CD14-positive monocyte (primary cell): ENCODE measurements around the gene RBM38. TPM values are rescaled to one million over a fixed set of nuclear protein-coding genes. Genes with fewer than 3 reads are reported as not detected.

Source experiments
- DNase-seq, 3 donors: peaks; one replicate each; pipeline ENCODE4 v3.0.0-alpha.2; 2011 to 2022
- H2AFZ ChIP-seq: 2 replicates; pipeline ENCODE4 v1.6.0; 2012; ENCODE audit warnings: mild to moderate bottlenecking, low read depth, low read length, inconsistent platforms; ENCODE audit not compliant: insufficient read depth, poor library complexity, severe bottlenecking
- H3K27ac ChIP-seq, 2 donors: 1 replicate in 1 of 2; 2 replicates in 1 of 2; pipeline ENCODE4 v1.5.1; 2012 to 2013; ENCODE audit warnings: low read length in 2 of 2, control low read depth in 1 of 2, inconsistent platforms in 1 of 2, low read depth in 1 of 2, mild to moderate bottlenecking in 1 of 2
- H3K27me3 ChIP-seq, 2 donors: one replicate each; pipeline versions ENCODE4 v1.6.0 to v1.6.1; 2011 to 2013; ENCODE audit warnings: low read length in 2 of 2; ENCODE audit not compliant: control insufficient read depth in 2 of 2, insufficient read depth in 2 of 2
- H3K36me3 ChIP-seq, 2 donors: replicated peaks in 1 of 2; 1 replicate in 1 of 2; 2 replicates in 1 of 2; pipeline versions ENCODE4 v1.5.1 to v1.6.1; 2012 to 2013; ENCODE audit warnings: low read length in 2 of 2, control low read depth in 1 of 2, inconsistent platforms in 1 of 2, mild to moderate bottlenecking in 1 of 2; ENCODE audit not compliant: insufficient read depth in 2 of 2, control insufficient read depth in 1 of 2
- H3K4me1 ChIP-seq, 2 donors: 1 replicate in 1 of 2; 2 replicates in 1 of 2; pipeline versions ENCODE4 v1.5.1 to v1.6.1; 2012 to 2013; ENCODE audit warnings: low read length in 2 of 2, control low read depth in 1 of 2, inconsistent platforms in 1 of 2, mild to moderate bottlenecking in 1 of 2, moderate library complexity in 1 of 2; ENCODE audit not compliant: insufficient read depth in 2 of 2, control insufficient read depth in 1 of 2
- H3K4me2 ChIP-seq: replicated peaks from 2 replicates; pipeline ENCODE3; 2012; ENCODE audit warnings: low read length, moderate library complexity, mild to moderate bottlenecking; ENCODE audit not compliant: poor library complexity, severe bottlenecking; ENCODE audit errors: extremely low read depth
- H3K4me3 ChIP-seq, 3 experiments: fragments of 200-600 bp in 1 of 3; sonication (generic) in 1 of 3; replicated peaks in 1 of 3; 1 replicate in 2 of 3; 2 replicates in 1 of 3; pipeline ENCODE4 v1.5.1; 2011 to 2013; ENCODE audit warnings: low read length in 3 of 3, mild to moderate bottlenecking in 3 of 3, control low read depth in 2 of 3, low read depth in 2 of 3, inconsistent platforms in 1 of 3, moderate library complexity in 1 of 3
- H3K79me2 ChIP-seq: 2 replicates; pipeline ENCODE4 v1.6.0; 2012; ENCODE audit warnings: mild to moderate bottlenecking, control low read depth, inconsistent platforms, low read length, moderate library complexity; ENCODE audit not compliant: insufficient read depth
- H3K9ac ChIP-seq: 2 replicates; pipeline ENCODE4 v1.6.0; 2017; ENCODE audit warnings: low read length, mild to moderate bottlenecking; ENCODE audit not compliant: insufficient read depth, poor library complexity, severe bottlenecking
- H3K9me3 ChIP-seq, 2 donors: replicated peaks in 1 of 2; 1 replicate in 1 of 2; 2 replicates in 1 of 2; pipeline versions ENCODE4 v1.5.1 to v1.6.1; 2012 to 2013; ENCODE audit warnings: low read length in 2 of 2, control low read depth in 1 of 2; ENCODE audit not compliant: control insufficient read depth in 1 of 2, insufficient read depth in 1 of 2
- H4K20me1 ChIP-seq: 2 replicates; pipeline ENCODE4 v1.6.0; 2012; ENCODE audit warnings: mild to moderate bottlenecking, low read length, control low read depth, moderate library complexity; ENCODE audit not compliant: insufficient read depth
- H3K27ac Mint-ChIP-seq, 7 donors: one replicate each; pipeline ENCODE4 v1.8.0; 2020; ENCODE audit warnings: mild to moderate bottlenecking in 7 of 7, mixed read lengths in 7 of 7, moderate library complexity in 6 of 7, inconsistent platforms in 2 of 7
- H3K27me3 Mint-ChIP-seq, 3 donors: one replicate each; pipeline ENCODE4 v1.8.0; 2021 to 2022; ENCODE audit warnings: low read depth in 3 of 3, mild to moderate bottlenecking in 3 of 3, mixed read lengths in 3 of 3, moderate library complexity in 3 of 3, inconsistent platforms in 1 of 3
- H3K36me3 Mint-ChIP-seq, 2 donors: one replicate each; pipeline ENCODE4 v1.8.0; 2020; ENCODE audit warnings: mixed read lengths in 2 of 2, inconsistent platforms in 1 of 2, mild to moderate bottlenecking in 1 of 2
- H3K4me1 Mint-ChIP-seq: one replicate; pipeline ENCODE4 v1.8.0; 2020; ENCODE audit warnings: mild to moderate bottlenecking, mixed read lengths
- H3K4me3 Mint-ChIP-seq, 2 donors: one replicate each; pipeline ENCODE4 v1.8.0; 2020; ENCODE audit warnings: mild to moderate bottlenecking in 2 of 2, mixed read lengths in 2 of 2, moderate library complexity in 1 of 2
- H3K9me3 Mint-ChIP-seq, 7 donors: one replicate each; pipeline ENCODE4 v1.8.0; 2020 to 2022; ENCODE audit warnings: mixed read lengths in 7 of 7, mild to moderate bottlenecking in 6 of 7, moderate library complexity in 6 of 7, inconsistent platforms in 2 of 7
- WGBS: methylation state at CpG from one replicate; pipeline ENCODE4 v1.1.5; 2013; ENCODE audit warnings: missing lambda C conversion rate; ENCODE audit not compliant: insufficient coverage; 5-methylcytosine and 5-hydroxymethylcytosine counted together
- intact Hi-C, 2 donors: fragments of 100-400 bp; cut with micrococcal nuclease; formaldehyde crosslinking; loops; one replicate each; pipeline versions ENCODE4 v1.15.0 to v1.15.1; 2023
- polyA plus RNA-seq, 3 donors: library from polyadenylated mRNA; depleted of rRNA in 1 of 3; unstranded in 2 of 3; stranded (reverse) in 1 of 3; fragments of 300-500 nt in 2 of 3; fragments of >200 nt in 1 of 3; fragmentation: Illumina TruSeq in 2 of 3; gene quantifications; 1 replicate in 2 of 3; 2 replicates in 1 of 3; pipeline ENCODE4 v1.2.3, GENCODE V29; 2012 to 2021
- TF ChIP-seq, protein P1 (sequence below): fragments of 200-600 bp; IDR thresholded peaks from one replicate; pipeline ENCODE4 v1.8.0; 2022; ENCODE audit warnings: antibody characterized with exemption, mild to moderate bottlenecking

The RBM38 gene
- polyA plus RNA-seq, 3 donors = 7.5 to 48.3 (median 17.8) TPM

DNA sequence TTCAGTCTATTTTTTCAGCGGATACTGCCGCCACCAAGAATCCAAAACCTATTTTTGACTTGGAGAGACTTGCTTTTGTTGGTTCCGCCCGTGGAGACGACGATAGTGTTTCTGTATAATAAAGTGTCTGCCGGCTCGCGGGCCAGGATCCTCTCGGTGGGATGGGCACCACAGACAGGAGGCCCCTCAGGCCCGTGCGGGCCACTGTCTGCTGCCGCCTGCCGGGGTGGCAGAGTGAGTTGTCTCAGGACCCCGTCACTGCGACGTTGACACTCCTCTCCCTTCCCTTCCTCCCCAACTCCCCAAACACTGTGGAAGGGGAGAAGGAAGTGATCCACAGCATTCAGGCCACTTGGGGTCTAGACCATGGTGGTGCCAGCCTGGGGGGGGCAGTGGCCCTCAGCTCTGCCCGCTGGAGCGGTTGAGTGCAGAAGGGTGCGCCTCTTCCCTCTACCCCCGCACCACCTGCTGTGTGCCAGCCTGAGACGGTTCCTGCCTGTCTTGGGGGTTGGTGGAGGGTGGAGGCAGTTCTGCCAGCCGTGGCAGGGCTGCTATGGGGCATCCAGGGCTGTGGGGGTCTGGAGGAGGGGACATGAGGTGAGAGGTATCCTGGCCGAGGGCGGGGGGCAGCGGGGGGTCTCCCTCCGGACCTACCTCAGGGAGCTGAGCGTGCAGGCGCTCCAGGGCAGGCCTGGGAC lies 17.5 kb downstream of the RBM38 start:
- TF ChIP-seq, protein P1, sequence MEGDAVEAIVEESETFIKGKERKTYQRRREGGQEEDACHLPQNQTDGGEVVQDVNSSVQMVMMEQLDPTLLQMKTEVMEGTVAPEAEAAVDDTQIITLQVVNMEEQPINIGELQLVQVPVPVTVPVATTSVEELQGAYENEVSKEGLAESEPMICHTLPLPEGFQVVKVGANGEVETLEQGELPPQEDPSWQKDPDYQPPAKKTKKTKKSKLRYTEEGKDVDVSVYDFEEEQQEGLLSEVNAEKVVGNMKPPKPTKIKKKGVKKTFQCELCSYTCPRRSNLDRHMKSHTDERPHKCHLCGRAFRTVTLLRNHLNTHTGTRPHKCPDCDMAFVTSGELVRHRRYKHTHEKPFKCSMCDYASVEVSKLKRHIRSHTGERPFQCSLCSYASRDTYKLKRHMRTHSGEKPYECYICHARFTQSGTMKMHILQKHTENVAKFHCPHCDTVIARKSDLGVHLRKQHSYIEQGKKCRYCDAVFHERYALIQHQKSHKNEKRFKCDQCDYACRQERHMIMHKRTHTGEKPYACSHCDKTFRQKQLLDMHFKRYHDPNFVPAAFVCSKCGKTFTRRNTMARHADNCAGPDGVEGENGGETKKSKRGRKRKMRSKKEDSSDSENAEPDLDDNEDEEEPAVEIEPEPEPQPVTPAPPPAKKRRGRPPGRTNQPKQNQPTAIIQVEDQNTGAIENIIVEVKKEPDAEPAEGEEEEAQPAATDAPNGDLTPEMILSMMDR = no peak
- Mint-ChIP-seq H3K4me1 (peaks cover 9% of the 10 kb centered on the region), H3K4me3 (no peak overlapping the region), H3K9me3 (peaks cover 0 to 2% (median 0%) of the 10 kb centered on the region in 7 donors), H3K27me3 (peaks cover 1 to 3% (median 3%) of the 10 kb centered on the region in 3 donors), H3K27ac (no peak overlapping the region), H3K36me3 (peaks cover 55 to 67% of the 10 kb centered on the region in 2 donors)
- no peaks in the 10 kb centered on the region for H3K27me3 ChIP-seq
- H3K4me3 ChIP-seq = no peak overlapping the region
- H3K9me3 ChIP-seq = no peaks in the 10 kb centered on the region
- peaks cover 59 to 66% of the 10 kb centered on the region in 2 donors for H3K36me3 ChIP-seq
- DNase-seq = no peak
- H3K4me2 ChIP-seq = no peak overlapping the region
- no peak overlapping the region for H3K27ac ChIP-seq
- H3K79me2 ChIP-seq = peaks cover 14% of the 10 kb centered on the region
- no peak overlapping the region for H3K9ac ChIP-seq
- intact Hi-C loops = no loop called here
- H2AFZ ChIP-seq = no peak overlapping the region
- peaks cover 58% of the 10 kb centered on the region for H4K20me1 ChIP-seq
- H3K4me1 ChIP-seq = no peaks in the 10 kb centered on the region
- WGBS = 96% methylated on average over 9 of the region's 29 CpGs

DNA sequence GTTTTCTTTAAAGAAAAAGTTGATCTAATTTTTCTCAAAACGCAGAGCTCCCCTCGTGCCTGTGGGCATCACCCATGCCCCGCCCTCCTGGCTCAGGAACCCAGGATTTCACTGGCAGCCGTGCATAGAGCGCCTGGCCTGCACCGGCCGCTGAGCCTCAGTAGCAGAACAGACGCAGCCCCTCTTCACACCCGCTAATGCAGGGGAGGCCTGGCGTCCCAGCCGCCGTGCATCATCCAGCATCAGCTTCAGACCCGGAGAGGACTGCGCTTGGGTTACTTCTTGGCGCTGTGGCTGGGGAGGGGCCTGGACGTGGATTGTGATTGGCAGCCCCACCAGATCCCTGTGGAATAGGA lies 18.1 kb downstream of the RBM38 start:
- Histone ChIP-seq H3K4me1 (peaks cover 0 to 3% of the 10 kb centered on the region in 2 donors), H3K9ac (no peak overlapping the region), H2AFZ (no peak overlapping the region), H3K4me3 (no peak overlapping the region), H3K27ac (no peak overlapping the region), H3K36me3 (peaks cover 52 to 60% of the 10 kb centered on the region in 2 donors), H3K79me2 (peaks cover 8% of the 10 kb centered on the region), H3K9me3 (no peaks in the 10 kb centered on the region), H3K4me2 (no peak overlapping the region), H4K20me1 (peaks cover 51% of the 10 kb centered on the region), H3K27me3 (no peaks in the 10 kb centered on the region)
- intact Hi-C loops = no loop called here
- Mint-ChIP-seq H3K9me3 (peaks cover 0 to 2% (median 0%) of the 10 kb centered on the region in 7 donors), H3K36me3 (peaks cover 49 to 60% of the 10 kb centered on the region in 2 donors), H3K27ac (peak overlapping the region in 2 of 7 donors; percentile 26 to 58), H3K4me1 (peaks cover 9% of the 10 kb centered on the region), H3K4me3 (no peak overlapping the region), H3K27me3 (peaks cover 1 to 3% (median 3%) of the 10 kb centered on the region in 3 donors)
- 98% methylated on average over 13 of the region's 16 CpGs for WGBS
- no peak for DNase-seq
- TF ChIP-seq, protein P1 = no peak
